IMR-90 (cell line): ENCODE results near the gene ADAM23. TPM values are rescaled to one million over a fixed set of nuclear protein-coding genes. Genes with fewer than 3 reads are reported as not detected.

Experiments
- ATAC-seq: fragments of 200-7000 bp; cut with Tn5 transposase; 2 replicates; pipeline ENCODE4 v1.9.1; 2020; ENCODE audit warnings: low read depth, mild to moderate bottlenecking, moderate library complexity
- BruUV-seq: library from RNA; stranded (reverse); fragments of 400-500 nt; replicated peaks from 2 replicates; lab custom pipeline; 2021; lab: Mats Ljungman, UMichigan
- CTCF ChIA-PET: fragments of 300-600 bp; formaldehyde crosslinking; extraction: SDS; loops from one replicate; lab custom pipeline; 2021; ENCODE audit warnings: antibody characterized with exemption; lab: Yijun Ruan, JAX
- POLR2A ChIA-PET: fragments of 300-600 bp; sonication (Branson Sonifier 250); formaldehyde crosslinking; loops from one replicate; lab custom pipeline; 2022; ENCODE audit warnings: antibody characterized with exemption; ENCODE audit not compliant: unreplicated experiment; lab: Charles Lee
- DNase-seq: peaks from one replicate; pipeline ENCODE4 v3.0.0; 2013
- H2AFZ ChIP-seq: replicated peaks from 2 replicates; pipeline ENCODE3; 2013; ENCODE audit warnings: low read length, mild to moderate bottlenecking; ENCODE audit not compliant: poor library complexity
- H2AK5ac ChIP-seq: 2 replicates; pipeline ENCODE4 v1.6.1; 2013; ENCODE audit warnings: low read depth, low read length, inconsistent platforms
- H2AK9ac ChIP-seq: replicated peaks from 2 replicates; pipeline ENCODE3; 2013; ENCODE audit warnings: mild to moderate bottlenecking, low read depth, low read length, moderate library complexity; ENCODE audit not compliant: poor library complexity
- H2BK120ac ChIP-seq: 2 replicates; pipeline ENCODE4 v1.6.1; 2013; ENCODE audit warnings: low read depth, low read length, inconsistent platforms
- H2BK15ac ChIP-seq: 3 replicates; pipeline ENCODE4 v1.6.1; 2013; ENCODE audit warnings: low read depth, low read length, inconsistent platforms
- H2BK20ac ChIP-seq: 2 replicates; pipeline ENCODE4 v1.6.1; 2013; ENCODE audit warnings: low read depth, mild to moderate bottlenecking, inconsistent platforms, low read length, moderate library complexity
- H2BK5ac ChIP-seq: 2 replicates; pipeline ENCODE4 v1.6.1; 2013; ENCODE audit warnings: mild to moderate bottlenecking, low read depth, low read length, inconsistent platforms; ENCODE audit not compliant: poor library complexity, severe bottlenecking
- H3K14ac ChIP-seq: replicated peaks from 2 replicates; pipeline ENCODE4 v1.6.1; 2013; ENCODE audit warnings: low read depth, low read length, inconsistent platforms
- H3K18ac ChIP-seq: 2 replicates; pipeline ENCODE4 v1.6.1; 2013; ENCODE audit warnings: low read depth, low read length, control low read depth
- H3K23ac ChIP-seq: 2 replicates; pipeline ENCODE4 v1.6.1; 2013; ENCODE audit warnings: low read depth, low read length, inconsistent platforms
- H3K27ac ChIP-seq: 2 replicates; pipeline ENCODE4 v1.5.1; 2013; ENCODE audit warnings: mild to moderate bottlenecking, control low read depth, low read length; ENCODE audit not compliant: insufficient read depth
- H3K27me3 ChIP-seq: 2 replicates; pipeline ENCODE4 v1.6.1; 2013; ENCODE audit warnings: low read length; ENCODE audit not compliant: control insufficient read depth, insufficient read depth
- H3K36me3 ChIP-seq: 2 replicates; pipeline ENCODE4 v1.6.1; 2013; ENCODE audit warnings: low read length, mixed read lengths; ENCODE audit not compliant: control insufficient read depth, insufficient read depth
- H3K4ac ChIP-seq: 2 replicates; pipeline ENCODE4 v1.6.1; 2013; ENCODE audit warnings: low read depth, low read length, inconsistent platforms
- H3K4me1 ChIP-seq: 2 replicates; pipeline ENCODE4 v1.6.1; 2013; ENCODE audit warnings: low read length, mixed read lengths; ENCODE audit not compliant: control insufficient read depth, insufficient read depth
- H3K4me2 ChIP-seq: 2 replicates; pipeline ENCODE4 v1.6.1; 2013; ENCODE audit warnings: low read depth, mild to moderate bottlenecking, control low read depth, low read length, moderate library complexity
- H3K4me3 ChIP-seq: 2 replicates; pipeline ENCODE4 v1.5.1; 2013; ENCODE audit warnings: low read depth, mild to moderate bottlenecking, control low read depth, low read length, moderate library complexity; ENCODE audit not compliant: insufficient read depth
- H3K56ac ChIP-seq: 2 replicates; pipeline ENCODE4 v1.6.1; 2013; ENCODE audit warnings: low read length, inconsistent platforms; ENCODE audit not compliant: insufficient read depth; ENCODE audit errors: extremely low read depth
- H3K79me1 ChIP-seq, 2 experiments: 2 replicates each; pipeline ENCODE4 v1.6.1; 2013; ENCODE audit warnings: low read length in 2 of 2, inconsistent platforms in 1 of 2, low read depth in 1 of 2
- H3K9ac ChIP-seq: 2 replicates; pipeline ENCODE4 v1.6.1; 2013; ENCODE audit warnings: low read depth, low read length, control low read depth
- H3K9me1 ChIP-seq: 2 replicates; pipeline ENCODE4 v1.6.1; 2013; ENCODE audit warnings: low read length, inconsistent platforms; ENCODE audit not compliant: insufficient read depth
- H3K9me3 ChIP-seq: 2 replicates; pipeline ENCODE4 v1.6.1; 2013; ENCODE audit warnings: low read length; ENCODE audit not compliant: control insufficient read depth, insufficient read depth
- H4K20me1 ChIP-seq: 2 replicates; pipeline ENCODE4 v1.6.1; 2013; ENCODE audit warnings: low read length, inconsistent platforms; ENCODE audit not compliant: insufficient read depth
- H4K5ac ChIP-seq: 2 replicates; pipeline ENCODE4 v1.6.1; 2013; ENCODE audit warnings: mild to moderate bottlenecking, low read depth, low read length, control low read depth
- H4K8ac ChIP-seq, 2 experiments: 2 replicates each; pipeline ENCODE4 v1.6.1; 2013; ENCODE audit warnings: low read depth in 2 of 2, low read length in 2 of 2, control low read depth in 1 of 2, inconsistent platforms in 1 of 2
- H4K91ac ChIP-seq: 2 replicates; pipeline ENCODE4 v1.6.1; 2013; ENCODE audit warnings: low read depth, low read length, inconsistent platforms; ENCODE audit not compliant: insufficient read depth
- RAD21 ChIP-seq: IDR thresholded peaks from 2 replicates; pipeline ENCODE4 v1.6.1; 2012; ENCODE audit warnings: low read length, improper control_type of control experiment
- WGBS, 2 experiments: methylation state at CpG; one replicate each; pipeline versions ENCODE4 v1.1.5 to v1.1.7; 2013; ENCODE audit warnings: missing lambda C conversion rate in 2 of 2; ENCODE audit not compliant: insufficient read length in 1 of 2; ENCODE audit errors: extremely low coverage in 2 of 2; 5-methylcytosine and 5-hydroxymethylcytosine counted together
- dilution Hi-C: fragments of 300-500 bp; cut with HindIII; formaldehyde crosslinking; loops from one replicate; pipeline ENCODE4 v1.14.3; 2018; ENCODE audit warnings: low sequenced_read_pairs; ENCODE audit not compliant: unreplicated experiment
- in situ Hi-C: fragments of 300-500 bp; cut with MboI; formaldehyde crosslinking; loops from 3 replicates; pipeline ENCODE4 v1.14.3; 2019; ENCODE audit warnings: low sequenced_read_pairs, inconsistent platforms, mixed read lengths
- intact Hi-C: fragments of 100-400 bp; cut with micrococcal nuclease; formaldehyde crosslinking; loops from 2 replicates; pipeline ENCODE4 v1.10.0; 2022
- polyA plus RNA-seq, 3 experiments: library from polyadenylated mRNA; depleted of rRNA; stranded (reverse); fragments of >200 nt; gene quantifications; 2 replicates each; pipeline ENCODE4 v1.2.3, GENCODE V29; 2012; ENCODE audit warnings: low replicate concordance in 1 of 3
- total RNA-seq: library from RNA; depleted of rRNA; stranded (reverse); fragments of >200 nt; gene quantifications from 2 replicates; pipeline ENCODE4 v1.2.3, GENCODE V29; 2012

The ADAM23 gene
- total and polyA plus RNA-seq, 2 of the 4 experiments (the other 2 are of a cell fraction): 2.9 to 10.3 TPM

DNA sequence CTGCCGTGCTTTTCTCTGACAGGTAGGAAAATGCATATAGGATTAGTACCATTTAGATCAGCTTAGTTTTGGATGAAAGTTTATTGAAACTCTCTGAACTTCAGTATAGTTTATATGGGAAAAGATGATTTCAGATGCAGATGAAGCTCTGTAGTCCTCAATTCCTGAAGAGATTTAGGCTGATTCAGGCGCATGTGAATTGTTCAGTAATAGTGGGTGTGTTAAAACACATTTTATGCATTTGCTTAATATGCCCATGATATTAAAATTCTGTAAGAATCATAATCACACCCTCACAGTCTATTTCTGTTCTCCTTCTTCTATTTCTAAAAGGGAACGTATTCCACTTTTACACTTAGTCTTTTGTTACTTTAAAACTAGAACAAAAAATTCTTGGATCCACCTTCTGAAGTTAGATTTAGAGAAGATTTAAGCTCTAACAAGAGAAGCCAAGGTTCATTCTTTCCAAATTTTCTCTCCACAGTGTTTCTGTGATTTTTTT is 154.4 kb downstream of the ADAM23 start:
- H3K14ac ChIP-seq: no peak overlapping the region
- H2BK15ac ChIP-seq: no peak overlapping the region
- no peaks in the 10 kb centered on the region for H3K9me1 ChIP-seq
- no peak overlapping the region for H3K23ac ChIP-seq
- H3K4me2 ChIP-seq: no peak overlapping the region
- dilution Hi-C loops: no loop called here
- H4K91ac ChIP-seq: no peak overlapping the region
- H3K4ac ChIP-seq: no peak overlapping the region
- H3K18ac ChIP-seq: no peak overlapping the region
- DNase-seq: no peak
- no peak for ATAC-seq
- H3K4me3 ChIP-seq: no peak overlapping the region
- H3K9me3 ChIP-seq: no peaks in the 10 kb centered on the region
- no peaks in the 10 kb centered on the region for H3K36me3 ChIP-seq
- ChIA-PET POLR2A (no interaction called here), CTCF (no interaction called here)
- H2AFZ ChIP-seq: no peak overlapping the region
- H3K56ac ChIP-seq: no peak overlapping the region
- H4K8ac ChIP-seq: no peak overlapping the region
- no CpG with 5 or more reads among the region's 3 CpGs for WGBS, 2 experiments
- no peak overlapping the region for H2AK9ac ChIP-seq
- H4K20me1 ChIP-seq: no peaks in the 10 kb centered on the region
- H2BK5ac ChIP-seq: no peak overlapping the region
- H2BK20ac ChIP-seq: no peak overlapping the region
- no peak for TF ChIP-seq RAD21
- H2BK120ac ChIP-seq: no peak overlapping the region
- no peak overlapping the region for H3K27ac ChIP-seq
- intact Hi-C loops: no loop called here
- in situ Hi-C loops: no loop called here
- H3K27me3 ChIP-seq: no peaks in the 10 kb centered on the region
- H3K79me1 ChIP-seq: no peaks in the 10 kb centered on the region
- H4K5ac ChIP-seq: no peak overlapping the region
- H3K4me1 ChIP-seq: no peaks in the 10 kb centered on the region
- no peak overlapping the region for H3K9ac ChIP-seq
- no TSS peak for BruUV-seq
- H2AK5ac ChIP-seq: no peak overlapping the region
